ENCODE measurements around the gene RTP3.

Gene RTP3

DNA sequence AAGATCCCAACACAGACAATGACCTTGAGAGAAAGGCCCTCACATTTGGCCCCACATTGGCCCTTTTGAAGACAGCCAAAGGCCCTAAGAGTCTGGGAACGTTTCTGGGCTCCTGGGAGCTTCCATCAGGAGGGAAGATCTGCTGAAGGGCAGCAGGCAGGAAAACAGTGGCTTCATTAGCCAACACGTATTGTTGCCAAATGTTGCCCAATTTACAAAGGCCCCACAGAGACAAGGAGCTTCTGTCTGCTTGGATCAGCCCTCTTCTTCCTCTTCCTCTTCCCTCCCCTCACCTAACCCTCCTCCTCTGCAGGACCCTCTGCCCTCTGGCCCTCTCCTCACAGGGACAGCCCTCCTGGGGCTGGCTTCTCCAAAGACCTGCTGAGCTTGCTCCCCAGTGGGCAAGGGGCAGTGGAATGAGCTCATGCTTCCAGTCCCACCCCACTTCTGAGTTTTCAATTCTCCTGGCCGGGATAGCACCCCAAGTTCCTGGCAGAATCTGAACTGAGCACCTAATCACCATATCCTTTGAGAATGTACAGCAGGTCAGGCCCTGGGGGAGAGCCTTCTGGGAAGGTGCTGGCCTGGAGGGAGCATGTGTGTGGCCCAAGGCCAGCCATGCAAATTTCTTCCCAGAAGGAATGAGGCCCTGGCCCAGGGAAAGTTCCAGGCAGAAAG is 28.0 kb upstream of the RTP3 start:
- DNase-seq = no peak

DNA sequence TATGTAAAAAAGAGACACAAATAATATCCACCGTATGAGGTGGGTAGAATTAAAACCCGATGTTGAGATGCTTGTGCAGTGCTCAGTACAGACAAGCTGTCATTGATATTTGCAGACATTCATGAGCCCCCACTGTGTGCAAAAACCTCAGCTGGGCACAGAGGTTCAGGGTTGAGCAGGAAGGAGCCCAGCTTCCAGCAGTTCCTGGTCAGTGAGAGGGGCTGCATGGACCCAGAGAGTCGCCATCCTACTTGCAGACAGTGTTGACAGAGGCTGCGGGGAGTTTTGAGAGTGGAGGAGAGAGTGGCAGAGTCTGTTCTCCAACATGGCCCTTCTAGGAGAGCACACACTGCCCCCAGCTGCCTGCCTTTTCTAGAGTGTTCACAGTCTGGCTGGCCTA is 26.9 kb upstream of the RTP3 start:
- DNase-seq = no peak

DNA sequence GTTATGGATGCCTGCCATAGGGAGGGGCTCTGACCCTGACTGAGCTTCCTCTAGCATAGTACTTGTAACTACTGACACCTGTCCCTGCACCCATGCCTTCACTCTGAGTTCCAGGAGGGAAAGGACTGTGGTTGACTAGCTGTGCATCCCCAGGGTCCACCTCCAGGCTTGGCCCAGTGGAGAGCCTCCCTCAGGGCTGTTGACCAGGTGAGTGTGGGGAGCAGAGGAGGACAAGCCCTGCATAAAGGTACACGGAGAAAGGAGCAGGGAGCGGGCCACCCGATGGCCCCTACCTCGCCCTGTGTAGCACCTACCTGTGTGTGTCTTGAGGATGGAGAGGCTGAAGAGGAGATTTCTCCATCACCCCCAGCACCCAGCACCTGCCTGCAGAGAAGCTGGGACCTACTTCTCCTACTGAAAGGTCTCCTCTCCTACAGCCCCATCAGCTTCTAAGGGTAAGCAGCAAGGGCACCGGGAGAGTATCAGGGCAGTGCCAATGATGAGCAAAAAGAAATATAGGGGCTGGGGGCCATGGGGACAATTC is 26.3 kb upstream of the RTP3 start:
- DNase-seq = no peak

DNA sequence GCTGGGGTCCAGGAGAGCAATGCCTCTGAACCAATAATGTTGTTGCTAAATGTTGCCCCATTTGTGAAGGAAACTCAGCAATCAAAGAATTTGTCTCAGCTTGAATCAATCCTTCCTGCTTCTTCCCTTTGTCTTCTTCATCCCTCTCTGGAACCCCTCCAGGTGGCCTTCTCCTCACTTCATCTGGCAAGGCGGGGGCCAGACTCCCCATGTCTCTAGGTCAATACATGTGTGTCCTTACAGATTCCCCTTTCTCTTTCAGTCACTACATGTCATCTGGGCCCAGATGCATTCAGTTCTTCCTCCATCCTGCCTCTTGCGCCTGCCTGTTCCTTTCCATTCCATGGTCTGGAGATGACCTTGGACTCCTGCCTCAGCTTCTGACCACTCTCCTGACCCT is 25.0 kb upstream of the RTP3 start:
- no peak for DNase-seq

DNA sequence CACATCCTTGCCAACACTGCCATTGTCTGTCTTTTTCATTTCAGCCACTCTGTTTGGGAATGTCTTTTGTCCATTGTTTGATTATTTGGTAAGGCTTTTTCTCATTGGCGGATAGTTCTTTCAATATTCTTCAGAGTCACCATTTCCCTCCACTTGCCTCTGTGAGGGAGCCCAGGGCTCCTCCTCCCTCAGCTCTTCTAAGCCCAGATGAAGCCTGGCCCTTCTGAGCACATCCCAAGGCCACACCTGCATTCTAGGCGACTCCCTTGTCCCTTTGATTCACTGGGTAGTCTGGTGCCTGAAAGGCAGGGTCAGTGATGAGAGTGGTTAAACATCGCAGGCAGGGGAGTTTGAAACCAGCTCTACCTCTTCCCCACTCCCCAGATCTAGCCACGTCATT is 20.6 kb upstream of the RTP3 start:
- no peak for DNase-seq

DNA sequence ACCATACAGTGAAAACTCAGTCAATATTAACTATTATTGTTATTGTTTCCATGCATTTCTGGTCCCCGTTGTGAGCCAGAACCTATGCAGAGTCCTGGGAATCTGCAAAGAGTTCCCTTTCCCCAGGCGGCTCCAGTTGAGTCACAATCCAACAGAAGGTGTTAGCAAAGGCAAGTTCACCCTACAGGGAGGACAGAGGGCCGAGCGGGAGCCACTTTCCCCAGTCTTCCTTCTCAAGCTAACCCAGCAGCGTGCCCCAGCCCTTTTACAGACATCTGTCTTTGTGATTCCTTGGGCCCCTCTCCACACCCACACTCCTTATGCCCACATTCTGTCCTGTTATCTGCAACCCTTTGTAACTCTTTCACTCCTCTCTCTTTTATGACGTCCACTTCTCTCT is 20.0 kb upstream of the RTP3 start:
- DNase-seq = no peak

DNA sequence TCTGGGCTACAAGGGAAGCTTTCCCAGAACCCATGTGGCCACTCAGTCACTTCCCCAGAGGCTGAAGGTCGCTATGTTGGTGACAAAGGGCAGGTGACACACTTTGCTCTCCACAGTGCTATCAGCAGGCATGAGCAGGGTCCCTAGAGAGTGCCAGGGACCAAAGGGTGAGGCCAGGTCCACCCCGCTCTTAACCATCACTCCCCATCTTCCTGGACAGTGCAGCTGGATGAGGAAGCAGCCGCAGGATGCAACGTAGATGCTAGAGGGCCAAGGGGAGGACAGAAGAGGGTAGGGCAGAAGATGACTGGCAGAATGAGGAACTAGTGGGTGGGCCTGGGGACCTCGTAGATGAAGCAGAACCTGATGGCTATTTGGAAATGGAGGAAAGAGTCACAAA is 19.4 kb upstream of the RTP3 start:
- DNase-seq = no peak

DNA sequence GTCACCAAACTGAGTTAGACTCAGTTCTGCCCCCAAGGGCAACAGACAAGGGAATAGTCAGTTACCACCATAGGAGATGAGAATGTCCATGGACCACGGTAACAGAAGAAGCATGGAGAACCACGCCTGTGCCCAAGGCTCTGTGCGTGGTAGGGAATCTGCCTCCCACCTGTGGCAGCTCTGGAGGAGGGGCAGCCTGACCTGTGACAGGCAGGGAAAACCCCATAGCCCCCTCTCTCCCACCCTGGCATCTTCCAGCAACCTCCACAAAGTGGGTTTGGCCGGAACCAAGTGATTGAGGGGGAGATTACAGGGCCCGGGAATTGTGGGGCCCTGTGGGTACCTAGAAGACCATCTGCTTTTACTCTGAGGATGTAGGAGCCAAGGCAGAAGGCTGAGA is 18.8 kb upstream of the RTP3 start:
- no peak for DNase-seq

DNA sequence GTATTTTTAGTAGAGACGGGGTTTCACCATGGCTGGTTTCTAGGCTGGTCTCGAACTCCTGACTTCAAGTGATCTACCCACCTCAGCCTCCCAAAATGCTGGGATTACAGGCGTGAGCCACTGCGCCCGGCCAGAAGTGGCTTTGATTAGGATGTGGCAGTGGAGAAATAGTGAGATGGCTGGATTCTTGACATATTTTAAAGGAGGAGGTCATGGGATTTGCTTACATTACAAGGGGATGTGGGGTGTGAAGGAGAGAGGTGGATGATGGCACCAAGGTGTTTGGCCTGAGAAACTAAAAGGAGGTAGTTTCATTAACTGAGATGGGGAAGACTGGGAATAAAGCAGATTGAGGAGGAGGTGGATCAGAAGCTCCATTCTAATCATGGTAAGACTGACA is 18.1 kb upstream of the RTP3 start:
- no peak for DNase-seq

DNA sequence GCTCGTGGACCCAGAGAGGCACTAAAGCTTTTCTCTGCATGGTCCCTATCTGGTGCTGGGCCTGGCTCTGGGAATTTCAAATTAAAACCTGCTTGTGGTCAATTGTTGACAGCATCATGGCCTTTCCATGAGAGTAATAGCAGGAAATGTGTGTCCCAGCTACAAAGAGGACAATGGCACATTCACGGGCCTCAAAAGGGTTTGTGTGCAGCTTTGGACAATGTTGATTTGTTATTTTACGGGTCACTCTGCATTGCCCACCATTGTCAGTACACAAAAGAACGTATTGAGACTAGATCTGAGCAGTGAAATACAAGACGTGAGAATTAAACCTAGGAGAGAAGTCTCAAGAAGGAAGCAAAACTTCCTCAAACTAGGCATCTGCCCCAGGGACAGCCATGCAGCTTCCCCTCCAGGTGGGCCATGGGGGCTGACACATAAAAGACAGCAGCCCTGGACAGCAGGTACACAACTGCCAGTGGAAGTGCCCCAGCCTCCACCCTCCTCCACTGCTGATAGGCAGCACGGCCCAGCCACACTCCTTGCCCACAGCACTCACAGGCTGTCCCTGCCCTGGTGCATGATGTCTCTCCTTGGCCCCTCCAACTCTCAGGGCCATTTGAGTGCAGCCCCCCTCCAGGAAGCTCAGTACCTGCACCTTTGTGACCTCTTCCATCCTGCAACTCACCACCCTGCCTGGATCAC is 17.1 kb upstream of the RTP3 start:
- DNase-seq = no peak

DNA sequence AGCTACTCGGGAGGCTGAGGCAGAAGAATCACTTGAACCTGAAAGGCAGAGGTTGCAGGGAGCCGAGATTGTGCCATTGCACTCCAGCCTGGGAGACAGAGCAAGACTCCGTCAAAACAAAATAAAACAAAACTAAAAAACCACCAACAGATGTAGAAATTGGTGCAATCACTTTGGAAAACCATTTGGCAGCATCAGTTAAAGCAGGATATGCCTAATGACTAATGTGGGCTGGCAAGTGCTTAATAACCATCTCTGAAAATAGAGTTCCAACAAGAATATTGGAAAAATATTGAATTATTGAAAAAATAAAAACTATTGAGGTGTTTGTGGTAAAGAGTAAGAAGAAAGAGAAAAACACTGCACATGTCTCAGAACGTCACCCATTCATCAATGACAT is 16.1 kb upstream of the RTP3 start:
- no peak for DNase-seq

DNA sequence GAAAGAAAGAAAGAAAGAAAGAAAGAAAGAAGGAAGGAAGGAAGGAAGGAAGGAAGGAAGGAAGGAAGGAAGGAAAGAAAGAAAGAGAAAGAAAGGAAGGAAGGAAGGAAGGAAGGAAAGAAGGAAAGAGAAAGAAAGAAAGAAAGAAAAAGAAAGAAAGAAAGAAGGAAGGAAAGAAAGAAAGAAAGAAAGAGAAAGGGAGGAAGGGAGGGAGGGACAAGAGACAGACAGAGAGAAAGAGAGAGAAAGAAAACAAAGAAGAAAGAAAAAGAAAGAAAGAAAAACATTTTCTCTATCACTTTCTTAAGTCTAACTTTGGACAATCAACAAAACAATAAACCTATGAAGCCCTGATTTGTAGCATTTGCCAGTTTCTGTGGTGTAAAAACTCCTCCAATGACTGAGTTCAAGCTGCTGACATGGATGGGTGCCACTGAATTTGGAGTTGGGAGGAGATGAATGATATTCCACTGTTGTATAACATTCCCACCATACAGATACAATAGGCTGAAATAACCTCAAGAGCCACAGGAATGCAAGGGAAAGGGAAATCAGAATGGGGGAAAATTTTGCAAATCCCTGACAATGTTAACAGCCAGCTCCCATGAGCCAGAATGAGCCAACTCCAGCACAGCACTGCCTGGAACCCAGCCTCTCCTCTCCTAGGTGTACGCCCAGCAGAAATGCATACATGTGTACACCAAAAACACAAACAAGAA is 15.0 kb upstream of the RTP3 start:
- no peak for DNase-seq

DNA sequence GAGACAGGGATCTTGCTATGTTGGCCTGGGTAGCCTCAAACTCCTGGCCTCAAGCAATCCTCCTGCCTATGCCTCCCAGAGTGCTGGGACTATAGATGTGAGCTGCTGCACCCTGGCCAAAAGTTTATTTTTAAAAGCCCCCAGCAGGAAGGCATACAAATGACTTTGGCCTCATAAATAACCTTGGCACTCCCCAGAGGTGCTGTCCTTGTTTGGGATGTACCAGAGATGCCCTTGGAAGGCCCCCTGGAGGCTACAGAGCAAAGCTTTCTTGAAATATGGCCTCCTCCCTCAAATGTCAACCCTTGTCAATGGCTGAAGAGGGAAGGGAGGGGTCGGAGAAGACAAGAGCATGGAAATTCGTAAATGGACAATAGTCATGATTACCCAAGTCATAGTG is 14.0 kb upstream of the RTP3 start:
- DNase-seq = no peak

DNA sequence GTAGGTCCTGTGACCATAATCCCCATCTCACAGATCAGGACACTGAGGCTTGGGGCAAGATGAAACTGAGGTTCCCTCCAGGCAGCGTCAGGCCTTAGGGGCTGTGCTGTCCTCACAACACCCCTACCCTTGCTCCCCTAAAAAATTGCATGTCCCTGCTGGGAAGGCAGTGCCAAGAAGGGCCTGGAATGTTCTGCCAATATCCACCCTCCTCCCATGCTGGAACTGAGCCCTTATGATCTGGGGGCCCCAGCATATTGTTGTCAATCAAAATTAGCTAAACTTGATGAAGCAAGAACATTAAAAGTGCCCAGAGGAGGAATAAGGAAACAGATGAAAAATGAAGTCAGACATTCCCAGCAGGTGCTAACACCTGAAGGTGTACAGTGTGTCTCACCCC is 13.4 kb upstream of the RTP3 start:
- DNase-seq = no peak

DNA sequence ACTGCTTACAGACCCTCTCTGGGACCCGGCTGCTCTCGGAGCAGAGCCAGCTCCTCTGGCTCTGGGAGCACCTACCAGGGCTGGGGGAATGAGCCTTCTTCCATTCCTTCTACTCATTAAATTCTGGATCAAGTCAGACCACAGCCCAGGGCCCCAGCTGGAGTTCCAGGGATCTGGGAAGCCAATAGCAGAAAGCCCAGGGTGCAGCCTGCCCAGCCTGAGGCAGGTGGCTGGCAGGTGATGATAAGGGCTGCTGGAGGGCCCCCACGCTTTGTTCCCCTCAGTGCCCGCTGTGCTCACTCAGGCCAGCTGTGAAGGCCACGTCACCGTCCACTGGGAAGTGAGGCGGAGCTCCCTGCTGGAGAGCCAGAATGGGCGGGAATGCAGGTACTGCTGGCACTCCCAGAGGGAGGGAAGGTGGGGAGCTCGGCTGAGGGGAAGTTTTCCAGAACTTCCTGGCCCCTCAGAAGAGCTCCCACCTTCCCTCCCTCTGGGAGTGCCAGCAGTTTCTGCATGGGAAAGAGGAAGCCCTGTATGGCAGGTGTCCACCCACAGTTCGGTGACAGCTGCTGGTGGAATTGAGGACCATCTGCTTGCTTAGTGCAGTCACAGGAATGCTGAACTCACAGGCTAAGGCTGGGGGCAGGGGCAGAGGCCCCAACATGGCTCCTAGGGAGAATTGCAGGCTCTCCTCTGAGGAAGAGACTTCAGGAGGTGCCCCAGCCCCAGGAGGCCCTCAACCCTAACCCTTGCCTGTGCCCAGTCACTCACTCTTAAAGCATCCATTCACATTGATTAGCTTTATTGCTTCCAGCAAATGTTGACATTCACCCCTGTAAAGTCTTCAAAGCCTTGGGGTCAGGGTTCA is 12.6 kb upstream of the RTP3 start:
- no peak for DNase-seq

DNA sequence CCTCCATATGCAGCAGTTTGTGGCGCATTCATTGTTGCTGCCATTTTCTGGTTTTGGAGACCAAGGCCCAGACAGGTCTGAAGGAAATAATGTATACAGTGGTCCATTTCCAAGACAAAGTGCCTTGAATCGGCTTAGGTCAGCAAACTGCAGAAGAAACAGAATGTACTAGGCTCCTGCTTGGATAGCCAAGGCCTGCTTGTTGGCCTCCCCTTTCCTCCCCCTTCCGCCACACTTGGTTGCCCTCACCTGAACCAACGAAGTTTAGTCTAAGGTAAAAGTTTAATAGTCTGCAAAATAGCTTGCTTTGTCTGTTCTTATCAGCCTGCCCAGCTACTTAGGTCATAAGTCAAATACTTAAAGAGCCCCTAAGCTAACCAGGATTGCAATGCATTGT is 12.0 kb upstream of the RTP3 start:
- no peak for DNase-seq

DNA sequence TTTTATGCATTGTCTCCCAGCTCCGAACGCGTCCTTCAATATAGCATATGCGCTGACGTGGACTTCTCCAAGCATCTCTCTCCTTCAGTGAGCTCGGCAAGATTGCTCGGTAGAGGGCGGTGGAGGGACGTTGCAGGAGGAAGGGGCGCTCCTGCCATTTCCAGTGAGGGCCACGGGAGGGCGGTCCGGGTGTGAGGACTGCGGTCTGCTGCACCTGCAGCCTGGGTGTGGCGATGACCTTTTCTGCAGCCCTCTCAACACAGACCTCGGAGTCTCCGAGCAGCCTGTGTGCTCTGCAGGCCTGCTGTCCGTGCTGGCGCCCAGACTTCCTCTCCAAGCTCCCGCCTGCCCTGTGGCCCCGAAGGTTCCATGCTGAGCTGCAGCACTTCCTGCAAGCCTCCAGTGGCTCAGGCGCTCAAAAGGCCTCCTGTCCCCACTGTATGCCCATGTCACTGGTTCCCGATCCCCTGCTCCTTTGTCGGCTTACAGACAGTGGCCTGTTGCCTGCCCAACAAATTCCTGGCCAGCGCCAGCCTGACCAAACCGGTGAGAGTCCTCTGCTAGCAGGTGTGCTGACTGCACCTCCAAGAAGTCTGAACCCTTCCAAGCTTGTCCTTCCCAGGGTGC is 8.9 kb upstream of the RTP3 start:
- DNase-seq = peak; percentile 59 to 75

DNA sequence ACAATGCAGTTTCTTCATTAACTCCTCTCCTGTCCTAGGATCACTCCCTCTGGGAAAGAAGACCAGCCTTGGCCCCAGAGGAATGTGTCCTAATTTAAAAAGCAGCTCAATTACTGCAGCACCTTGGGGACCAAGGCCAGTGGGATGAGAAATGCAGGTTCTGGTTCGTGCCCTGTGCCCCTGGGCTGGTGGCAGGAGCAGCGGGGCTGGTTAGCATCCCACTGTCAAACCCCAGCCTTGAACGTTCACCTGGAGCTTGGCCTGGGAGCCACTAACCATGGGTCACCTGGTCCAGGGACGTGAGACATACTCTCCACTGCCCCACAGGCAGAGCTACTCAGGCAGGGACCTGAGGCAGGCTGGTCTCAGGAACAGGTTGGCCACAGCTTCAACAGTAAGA is 8.4 kb upstream of the RTP3 start:
- DNase-seq = no peak

DNA sequence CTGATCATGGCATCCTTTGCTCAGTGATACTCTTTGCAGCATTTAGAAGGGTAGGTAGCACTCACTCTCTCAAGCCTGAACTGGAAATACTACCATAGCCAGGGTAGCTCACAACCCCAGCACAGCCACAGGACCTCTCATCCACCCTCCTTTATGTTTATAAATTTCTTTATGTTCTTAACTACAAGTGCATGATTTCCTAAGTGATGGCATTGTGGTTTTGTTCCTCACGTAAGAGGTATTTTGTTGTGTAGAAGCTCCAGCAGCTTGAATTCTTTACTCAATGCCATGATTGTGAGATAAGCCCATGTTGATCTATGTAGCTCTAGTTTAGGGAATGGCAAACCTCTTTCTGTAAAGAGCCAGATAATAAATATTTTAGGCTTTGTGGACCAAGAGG is 7.9 kb upstream of the RTP3 start:
- DNase-seq = no peak

DNA sequence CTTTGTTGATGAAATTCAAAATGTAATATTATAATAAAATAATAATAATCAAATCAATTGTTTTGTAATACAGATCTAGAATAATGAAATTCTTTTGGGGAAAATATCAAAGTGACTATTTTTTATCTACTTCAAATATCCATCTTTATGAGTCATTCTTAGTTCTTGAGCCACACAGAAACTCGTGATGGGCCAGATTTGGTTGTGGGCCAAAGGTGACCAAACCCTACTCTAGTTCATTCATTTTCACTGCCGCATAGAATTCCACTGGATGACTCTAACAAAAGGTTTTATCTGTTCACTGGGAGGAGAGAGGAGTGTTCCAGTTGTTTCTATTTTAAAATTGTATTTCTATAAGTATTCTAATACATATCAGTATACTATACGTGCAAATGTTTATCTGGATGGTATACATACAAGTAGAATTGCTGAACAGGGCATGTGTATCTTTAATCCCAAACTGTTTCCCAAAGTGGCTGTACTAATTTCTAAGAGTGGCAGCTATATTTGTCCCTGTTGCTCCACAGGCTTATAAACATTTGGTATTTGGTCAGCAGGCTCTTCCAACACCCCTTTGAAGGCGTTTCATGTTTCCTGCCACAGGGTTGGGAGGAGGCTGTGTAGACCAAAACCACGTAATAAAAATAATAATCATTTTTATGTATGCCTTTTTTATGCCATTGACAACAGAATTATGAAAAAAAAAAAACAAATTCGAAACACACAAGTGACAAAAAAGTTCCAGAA is 7.3 kb upstream of the RTP3 start:
- no peak for DNase-seq

DNA sequence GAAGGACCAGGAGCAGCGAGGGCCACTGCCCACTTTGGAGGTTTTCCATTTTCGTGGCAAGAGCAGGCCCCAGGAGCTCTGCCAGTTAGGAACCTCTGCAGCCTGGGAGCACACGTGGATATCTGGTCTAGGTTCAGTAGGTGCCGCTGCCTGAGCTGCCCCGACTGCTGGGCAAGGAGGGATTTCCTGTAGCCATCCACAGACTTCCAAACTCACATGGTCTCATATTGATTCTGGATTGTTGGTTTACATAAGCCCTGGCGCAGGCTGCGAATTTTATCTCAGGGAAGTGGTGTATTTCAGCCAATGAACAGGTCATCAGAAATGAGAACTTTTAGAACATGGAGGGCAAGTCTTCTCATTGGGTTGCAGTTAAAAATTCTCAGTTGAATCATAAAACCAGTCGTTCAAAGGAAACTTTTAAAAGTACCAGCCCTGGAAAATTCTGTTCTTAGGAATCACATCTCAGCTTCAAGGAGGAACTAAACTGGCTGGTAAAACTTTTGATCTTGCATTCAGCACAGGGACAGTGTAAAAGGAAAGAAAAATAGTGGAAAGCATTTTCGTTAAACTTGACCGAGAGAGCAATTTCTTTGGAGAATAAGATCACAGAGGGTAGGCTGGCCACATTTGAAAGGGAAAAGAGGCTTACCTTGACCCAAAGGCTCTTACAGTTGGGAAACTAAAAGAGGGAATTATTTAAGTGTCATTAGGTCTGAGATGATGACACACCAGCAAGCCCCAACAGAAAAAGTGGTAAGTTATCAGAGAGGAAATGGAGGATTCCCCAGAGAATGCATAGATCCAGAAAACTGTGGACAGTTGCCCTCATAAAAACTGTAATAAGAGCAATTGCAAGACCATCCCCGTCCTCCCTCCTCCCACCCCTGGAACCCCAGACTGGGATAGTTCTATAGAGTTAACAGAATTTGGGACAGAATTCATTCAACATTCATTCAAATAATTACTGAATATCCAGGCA is 6.4 kb upstream of the RTP3 start:
- no peak for DNase-seq
